GM23248 (cell line): ENCODE results near the gene AOC3. TPM values are rescaled to one million over a fixed set of nuclear protein-coding genes. Genes with fewer than 3 reads are reported as not detected.
"Not testable (repeated sequence)": the region's sequence is repeated elsewhere in the genome, so short reads cannot be mapped to it uniquely, and the experiment has no call there.

Experiments used
- DNase-seq: peaks from one replicate; pipeline ENCODE4 v3.0.0-alpha.2; 2015
- H2AFZ ChIP-seq: fragments of 200-600 bp; sonication (generic); 2 replicates; pipeline ENCODE4 v1.6.1; 2016; ENCODE audit warnings: antibody characterized with exemption
- H3F3A ChIP-seq: fragments of 200-600 bp; sonication (generic); 2 replicates; pipeline ENCODE4 v1.6.1; 2016; ENCODE audit warnings: mild to moderate bottlenecking, antibody characterized with exemption, mixed run types; ENCODE audit not compliant: insufficient read depth
- H3K27ac ChIP-seq: fragments of 200-600 bp; sonication (generic); 2 replicates; pipeline ENCODE4 v1.5.1; 2016; ENCODE audit warnings: mild to moderate bottlenecking
- H3K27me3 ChIP-seq: fragments of 200-600 bp; sonication (generic); replicated peaks from 2 replicates; pipeline ENCODE4 v1.6.1; 2016; ENCODE audit warnings: mild to moderate bottlenecking; ENCODE audit not compliant: insufficient read depth
- H3K36me3 ChIP-seq: fragments of 200-600 bp; sonication (generic); 2 replicates; pipeline ENCODE4 v1.6.1; 2016; ENCODE audit warnings: low read depth, mild to moderate bottlenecking
- H3K4me1 ChIP-seq: fragments of 200-600 bp; sonication (generic); 2 replicates; pipeline ENCODE4 v1.6.1; 2016; ENCODE audit warnings: mild to moderate bottlenecking; ENCODE audit not compliant: insufficient read depth
- H3K4me2 ChIP-seq: fragments of 200-600 bp; sonication (generic); one replicate; pipeline ENCODE4 v1.6.1; 2016; ENCODE audit warnings: mild to moderate bottlenecking; ENCODE audit not compliant: unreplicated experiment
- H3K4me3 ChIP-seq: fragments of 200-600 bp; sonication (generic); 2 replicates; pipeline ENCODE4 v1.5.1; 2016; ENCODE audit warnings: mild to moderate bottlenecking
- H3K79me2 ChIP-seq: fragments of 200-600 bp; sonication (generic); 2 replicates; pipeline ENCODE4 v1.6.1; 2016; ENCODE audit warnings: mild to moderate bottlenecking; ENCODE audit not compliant: insufficient read depth
- H3K9ac ChIP-seq: fragments of 200-600 bp; sonication (generic); 2 replicates; pipeline ENCODE4 v1.6.1; 2016; ENCODE audit warnings: mild to moderate bottlenecking
- H3K9me2 ChIP-seq: fragments of 200-600 bp; sonication (generic); 2 replicates; pipeline ENCODE4 v1.6.1; 2016; ENCODE audit warnings: mixed run types, mild to moderate bottlenecking, moderate library complexity; ENCODE audit not compliant: insufficient read depth
- H3K9me3 ChIP-seq: fragments of 200-600 bp; sonication (generic); one replicate; pipeline ENCODE4 v1.6.1; 2017; ENCODE audit warnings: low read depth
- H4K20me1 ChIP-seq: fragments of 200-600 bp; sonication (generic); 2 replicates; pipeline ENCODE4 v1.6.0; 2016; ENCODE audit not compliant: insufficient read depth
- EZH2 ChIP-seq: fragments of 200-600 bp; sonication (generic); IDR thresholded peaks from 2 replicates; pipeline ENCODE4 v1.6.1; 2018; ENCODE audit warnings: antibody characterized with exemption, mild to moderate bottlenecking; ENCODE audit not compliant: insufficient read depth, poor library complexity, severe bottlenecking
- EZH2phosphoT487 ChIP-seq: fragments of 200-600 bp; sonication (generic); IDR thresholded peaks from 2 replicates; pipeline ENCODE4 v1.6.1; 2018; ENCODE audit warnings: antibody characterized with exemption, moderate library complexity, mild to moderate bottlenecking, low read depth; ENCODE audit not compliant: insufficient read depth
- WGBS, 2 experiments: methylation state at CpG; one replicate each; pipeline ENCODE4 v1.1.6; 2015 to 2017; ENCODE audit warnings: low lambda C conversion rate in 2 of 2, low coverage in 1 of 2; ENCODE audit errors: missing lambda C conversion rate in 2 of 2; 5-methylcytosine and 5-hydroxymethylcytosine counted together
- in situ Hi-C: fragments of 300-500 bp; cut with MboI; formaldehyde crosslinking; loops from 2 replicates; pipeline ENCODE4 v1.15.0; 2020
- polyA plus RNA-seq: library from polyadenylated mRNA; unstranded; fragments of >200 nt; fragmentation: Nextera tagmentation; extraction: Ambion mirVana; gene quantifications from 2 replicates; pipeline ENCODE4 v1.2.1, GENCODE V29; 2016
- total RNA-seq: library from RNA; depleted of rRNA; stranded (reverse); fragments of >200 nt; shearing (Covaris generic); gene quantifications from 2 replicates; pipeline ENCODE4 v1.2.3, GENCODE V29; 2014

The AOC3 gene
- total and polyA plus RNA-seq, 2 experiments from 2014 or later = 0.05 TPM; not detected in 1

- H3K4me1 ChIP-seq = peaks cover 13% of the 10 kb centered on the region
- DNase-seq = no peak
- no peak overlapping the region for H3K27ac ChIP-seq
- H3K9me3 ChIP-seq = no peaks in the 10 kb centered on the region
- H3F3A ChIP-seq = peaks cover 7% of the 10 kb centered on the region; the same call in 1 of the 2 replicates
- H3K36me3 ChIP-seq = no peaks in the 10 kb centered on the region
- no peak overlapping the region for H3K9ac ChIP-seq
- 80 to 82% methylated on average over 12 of the region's 12 CpGs for WGBS, 2 experiments
- H3K9me2 ChIP-seq = no peaks in the 10 kb centered on the region
- no peak overlapping the region for H3K4me3 ChIP-seq
- in situ Hi-C loops = no loop called here
- peaks cover 6% of the 10 kb centered on the region for H3K27me3 ChIP-seq
- H3K4me2 ChIP-seq = no peak overlapping the region
- TF ChIP-seq EZH2phosphoT487 (no peak), EZH2 (no peak)
- no peaks in the 10 kb centered on the region for H4K20me1 ChIP-seq
- no peak overlapping the region for H2AFZ ChIP-seq
- no peaks in the 10 kb centered on the region for H3K79me2 ChIP-seq
Observed at GRCh38 chr17:42868338-42868737, 17.3 kb downstream of the AOC3 start.

DNA sequence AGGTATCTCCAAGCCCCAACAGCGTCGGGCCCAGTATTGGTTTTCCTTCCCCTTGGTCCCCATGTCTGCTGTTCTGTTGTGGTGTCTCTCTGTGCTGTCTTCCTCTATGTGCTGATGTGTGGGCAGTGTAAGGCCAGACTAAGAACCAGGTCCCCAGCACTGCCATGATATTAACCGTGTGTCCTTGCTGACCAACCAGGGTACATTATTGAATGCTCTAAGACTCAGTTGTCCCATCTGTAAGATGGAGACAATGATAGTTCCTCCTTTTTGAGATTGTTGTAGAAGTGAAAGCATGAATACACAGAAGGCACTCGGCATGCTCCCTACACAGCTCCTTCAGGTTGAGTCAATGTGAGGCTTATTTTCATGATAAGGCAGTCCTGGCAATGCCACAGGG is 20.6 kb downstream of the AOC3 start:
- 71 to 75% methylated on average over 4 of the region's 4 CpGs for WGBS, 2 experiments

GRCh38 chr17:42872251-42872965 is 21.4 kb downstream of the AOC3 start:
- 72 to 77% methylated on average over 13 of the region's 13 CpGs for WGBS, 2 experiments
- no peaks in the 10 kb centered on the region for H3F3A ChIP-seq
- no peaks in the 10 kb centered on the region for H3K9me3 ChIP-seq
- in situ Hi-C loops = no loop called here
- no peaks in the 10 kb centered on the region for H3K9me2 ChIP-seq
- no peak overlapping the region for H3K9ac ChIP-seq
- H3K79me2 ChIP-seq = no peaks in the 10 kb centered on the region
- no peak overlapping the region for H3K4me2 ChIP-seq
- no peaks in the 10 kb centered on the region for H3K4me1 ChIP-seq
- no peak overlapping the region for H2AFZ ChIP-seq
- H3K36me3 ChIP-seq = no peaks in the 10 kb centered on the region
- no peaks in the 10 kb centered on the region for H4K20me1 ChIP-seq
- H3K27ac ChIP-seq = no peak overlapping the region
- TF ChIP-seq EZH2phosphoT487 (no peak), EZH2 (no peak)
- peaks cover 20% of the 10 kb centered on the region for H3K27me3 ChIP-seq
- no peak for DNase-seq
- H3K4me3 ChIP-seq = no peak overlapping the region

More for the DNA sequence above, 20.6 kb downstream of the AOC3 start:
- no peak for TF ChIP-seq EZH2phosphoT487
- TF ChIP-seq EZH2 = no peak
- Histone ChIP-seq H3K9ac (no peak overlapping the region), H2AFZ (no peak overlapping the region), H3K9me3 (no peaks in the 10 kb centered on the region), H4K20me1 (no peaks in the 10 kb centered on the region), H3K79me2 (no peaks in the 10 kb centered on the region), H3K4me2 (no peak overlapping the region), H3K9me2 (no peaks in the 10 kb centered on the region), H3K4me1 (no peaks in the 10 kb centered on the region), H3K27me3 (peaks cover 15% of the 10 kb centered on the region), H3F3A (no peaks in the 10 kb centered on the region), H3K36me3 (no peaks in the 10 kb centered on the region), H3K27ac (no peak overlapping the region), H3K4me3 (no peak overlapping the region)
- in situ Hi-C loops = no loop called here
- no peak for DNase-seq

GRCh38 chr17:42873315-42873714 is 22.3 kb downstream of the AOC3 start:
- Histone ChIP-seq H3K4me2 (no peak overlapping the region), H3K27ac (no peak overlapping the region), H3K9me3 (no peaks in the 10 kb centered on the region), H3F3A (no peaks in the 10 kb centered on the region), H3K4me1 (no peaks in the 10 kb centered on the region), H3K9me2 (no peaks in the 10 kb centered on the region), H3K79me2 (no peaks in the 10 kb centered on the region), H3K4me3 (no peak overlapping the region), H3K36me3 (no peaks in the 10 kb centered on the region), H2AFZ (no peak overlapping the region), H4K20me1 (no peaks in the 10 kb centered on the region), H3K27me3 (peaks cover 29% of the 10 kb centered on the region), H3K9ac (no peak overlapping the region)
- in situ Hi-C loops = no loop called here
- WGBS, 2 experiments = 62 to 72% methylated on average over 6 of the region's 6 CpGs
- no peak for TF ChIP-seq EZH2phosphoT487
- TF ChIP-seq EZH2 = no peak
- no peak for DNase-seq

DNA sequence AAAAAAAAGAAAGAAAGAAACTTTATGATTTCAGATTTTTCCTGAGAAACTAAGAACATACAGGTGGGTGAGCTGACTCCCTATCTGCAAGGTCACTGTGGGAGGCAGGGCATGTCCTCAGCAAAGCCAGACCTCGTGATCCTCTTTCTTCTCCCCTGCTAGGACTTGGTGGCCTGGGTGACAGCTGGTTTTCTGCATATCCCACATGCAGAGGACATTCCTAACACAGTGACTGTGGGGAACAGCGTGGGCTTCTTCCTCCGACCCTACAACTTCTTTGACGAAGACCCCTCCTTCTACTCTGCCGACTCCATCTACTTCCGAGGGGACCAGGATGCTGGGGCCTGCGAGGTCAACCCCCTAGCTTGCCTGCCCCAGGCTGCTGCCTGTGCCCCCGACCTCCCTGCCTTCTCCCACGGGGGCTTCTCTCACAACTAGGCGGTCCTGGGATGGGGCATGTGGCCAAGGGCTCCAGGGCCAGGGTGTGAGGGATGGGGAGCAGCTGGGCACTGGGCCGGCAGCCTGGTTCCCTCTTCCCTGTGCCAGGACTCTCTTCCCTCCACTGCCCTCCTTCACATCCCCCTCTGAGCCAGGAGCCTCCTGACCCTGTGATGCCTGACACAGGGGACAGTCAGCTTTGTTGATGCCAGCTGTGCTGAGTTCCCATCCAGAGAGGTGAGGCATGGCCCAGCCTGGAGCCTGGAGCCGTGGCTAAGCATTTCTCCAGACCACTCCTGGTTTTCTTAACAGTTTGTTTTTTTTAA is 23.1 kb downstream of the AOC3 start:
- H3K4me2 ChIP-seq, H3K36me3 ChIP-seq, H3K9ac ChIP-seq, H3K79me2 ChIP-seq, H4K20me1 ChIP-seq, DNase-seq, H3K27ac ChIP-seq, H2AFZ ChIP-seq, H3F3A ChIP-seq, H3K4me3 ChIP-seq, H3K9me2 ChIP-seq, H3K9me3 ChIP-seq, H3K4me1 ChIP-seq, in situ Hi-C loops: not testable (repeated sequence)
- WGBS, 2 experiments = 79% methylated on average over 3 to 7 of the region's 12 CpGs
- peaks cover 34% of the 10 kb centered on the region for H3K27me3 ChIP-seq
